GM19099 (cell line): Measurements from ENCODE around the gene BLOC1S3.
A peak's percentile ranks its signal among the peaks of the same experiment; 100 is the strongest.

ENCODE experiments used
- POLR2A ChIP-seq: IDR thresholded peaks from 3 replicates; pipeline ENCODE4 v1.6.1; 2011; ENCODE audit warnings: low read depth; ENCODE audit not compliant: insufficient read length; ENCODE audit errors: extremely low read depth

BLOC1S3 gene, protein sequence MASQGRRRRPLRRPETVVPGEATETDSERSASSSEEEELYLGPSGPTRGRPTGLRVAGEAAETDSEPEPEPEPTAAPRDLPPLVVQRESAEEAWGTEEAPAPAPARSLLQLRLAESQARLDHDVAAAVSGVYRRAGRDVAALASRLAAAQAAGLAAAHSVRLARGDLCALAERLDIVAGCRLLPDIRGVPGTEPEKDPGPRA

DNA sequence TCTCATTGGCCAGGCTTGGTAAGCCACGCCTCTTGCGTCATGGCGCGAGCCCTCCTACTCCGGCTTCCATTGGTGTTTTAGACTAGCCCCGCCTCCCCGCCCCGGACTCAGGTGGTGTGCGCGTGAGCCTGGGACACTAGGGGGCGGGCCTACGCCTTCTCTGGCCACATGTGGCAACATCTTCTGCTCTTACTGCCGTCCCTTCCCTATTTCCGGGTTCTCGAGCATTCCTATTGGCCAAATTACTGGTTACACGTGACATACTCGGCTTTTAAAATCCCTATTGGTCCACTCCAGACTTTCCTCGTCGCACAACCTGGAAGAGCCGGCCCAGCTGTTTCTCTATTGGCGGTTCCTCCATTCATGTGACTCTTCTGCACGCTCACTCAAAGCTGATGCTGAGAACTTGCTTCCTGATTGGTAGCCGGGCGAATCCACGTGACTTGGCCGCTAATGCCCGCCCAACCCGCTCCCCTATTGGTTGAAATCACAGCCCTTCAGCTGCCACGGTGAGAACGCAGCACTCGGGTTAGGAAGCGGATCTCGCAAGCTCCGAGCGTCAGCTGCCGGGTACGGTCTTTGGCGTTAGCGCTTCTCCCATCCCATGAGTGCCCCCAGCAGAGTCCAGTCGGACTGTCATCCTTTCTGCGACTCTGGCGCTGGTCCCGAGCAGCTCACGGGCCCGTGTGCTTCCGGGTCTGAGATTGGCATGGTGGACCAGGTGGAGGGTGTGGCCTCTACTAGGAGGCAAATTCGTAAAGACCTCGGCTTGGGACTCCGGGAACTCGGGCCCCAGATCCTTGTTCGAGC, at the start of gene BLOC1S3:
BLOC1S3 (plus strand) TSS at position 523 of the 810 bp plus-strand sequence. CDS start 513 bp downstream, outside the sequence.
- peak; percentile 80 for TF ChIP-seq POLR2A

DNA sequence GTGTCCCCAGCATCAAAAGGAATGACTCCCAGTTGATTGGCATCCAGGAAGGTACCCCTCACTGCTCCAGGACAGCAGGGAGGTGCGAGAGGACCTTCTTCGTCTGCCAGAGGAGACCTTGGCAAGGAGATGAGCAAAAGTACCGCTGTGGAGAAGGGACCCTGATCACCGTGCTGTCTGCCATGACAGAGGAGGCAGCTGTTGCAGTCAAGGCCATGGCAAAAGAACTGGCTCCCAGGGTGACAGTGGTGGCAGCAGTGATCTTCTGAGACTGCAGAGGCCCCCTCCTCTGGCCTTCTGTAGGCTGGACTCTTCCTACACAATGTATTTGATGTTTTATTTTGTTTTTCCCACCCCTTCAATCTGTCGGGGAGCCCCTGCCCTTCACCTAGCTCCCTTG, 49.8 kb upstream of the BLOC1S3 start:
- no peak for TF ChIP-seq POLR2A

DNA sequence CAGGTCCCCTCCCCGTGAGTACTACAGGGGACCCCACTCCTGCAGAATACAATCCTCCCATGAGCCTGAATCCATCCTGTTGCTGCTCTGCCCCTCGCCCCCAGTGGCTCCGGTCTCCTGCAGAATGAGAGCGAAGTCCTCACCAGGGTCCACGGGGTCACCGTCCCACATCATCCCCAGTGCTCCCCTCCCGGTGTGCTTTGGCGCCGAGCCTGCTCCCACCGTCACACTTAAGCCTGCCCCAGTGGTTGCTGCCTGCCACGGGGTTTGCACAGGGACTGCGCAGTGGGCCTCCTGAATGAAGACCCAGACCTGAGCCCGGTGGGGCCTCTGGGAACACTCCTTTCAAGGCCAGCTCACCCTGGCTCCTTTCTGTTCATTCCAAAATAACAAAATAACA, 48.3 kb upstream of the BLOC1S3 start:
- TF ChIP-seq POLR2A: no peak

DNA sequence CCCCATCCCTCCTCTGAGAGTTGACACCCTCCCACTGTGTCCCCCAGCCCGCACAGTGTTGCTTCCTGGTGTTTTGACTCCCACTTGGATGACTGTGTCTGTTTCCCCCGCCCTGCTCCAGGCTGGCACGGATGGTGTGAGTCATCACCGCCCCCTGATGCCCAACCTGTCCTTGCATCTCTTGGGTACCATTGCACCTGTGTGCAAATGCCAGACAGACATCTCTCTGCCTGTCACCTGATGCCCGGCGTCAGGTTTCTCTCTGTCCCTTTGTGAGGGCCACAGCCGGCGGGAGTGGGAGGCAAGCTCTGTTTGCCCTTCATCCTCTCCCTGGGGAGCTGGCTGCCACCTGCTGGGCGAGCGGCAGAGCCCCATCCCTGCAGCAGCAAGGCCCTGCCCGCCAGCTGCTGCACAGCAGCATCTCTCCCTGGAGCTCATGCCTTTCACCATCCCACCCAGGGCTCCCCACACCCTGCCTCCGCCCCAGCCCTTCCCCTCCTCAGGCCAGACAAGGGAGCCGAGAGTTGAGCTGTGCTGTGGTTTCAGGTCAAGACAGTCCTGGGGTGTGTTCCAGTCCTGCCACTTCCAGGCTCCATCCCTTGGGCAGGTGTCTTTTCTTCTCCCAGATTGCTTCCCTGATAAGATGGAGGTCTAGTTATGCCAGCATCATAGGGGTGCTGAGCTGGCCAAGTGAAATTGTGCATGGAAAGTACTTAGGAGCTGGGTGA, 47.5 kb upstream of the BLOC1S3 start:
- TF ChIP-seq POLR2A: no peak

DNA sequence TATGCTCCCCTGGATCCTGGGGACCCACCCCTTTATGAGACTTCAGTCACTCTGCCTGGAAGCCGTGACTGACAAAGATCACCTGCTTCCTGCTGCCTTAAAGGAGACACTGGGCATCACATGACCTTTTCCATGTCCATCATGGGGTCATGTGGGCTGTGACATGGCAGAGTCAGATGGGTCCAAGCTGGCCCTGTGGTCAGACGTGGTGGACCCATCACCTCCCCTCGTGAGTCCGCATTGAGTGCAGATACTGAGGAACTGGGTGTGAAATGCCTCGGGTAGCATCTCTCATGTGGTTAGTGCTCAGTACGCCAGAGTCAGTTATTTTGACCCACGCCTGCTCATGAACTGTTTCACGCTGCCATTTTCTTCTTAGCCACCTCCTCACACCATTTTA, 44.9 kb upstream of the BLOC1S3 start:
- TF ChIP-seq POLR2A: no peak

DNA sequence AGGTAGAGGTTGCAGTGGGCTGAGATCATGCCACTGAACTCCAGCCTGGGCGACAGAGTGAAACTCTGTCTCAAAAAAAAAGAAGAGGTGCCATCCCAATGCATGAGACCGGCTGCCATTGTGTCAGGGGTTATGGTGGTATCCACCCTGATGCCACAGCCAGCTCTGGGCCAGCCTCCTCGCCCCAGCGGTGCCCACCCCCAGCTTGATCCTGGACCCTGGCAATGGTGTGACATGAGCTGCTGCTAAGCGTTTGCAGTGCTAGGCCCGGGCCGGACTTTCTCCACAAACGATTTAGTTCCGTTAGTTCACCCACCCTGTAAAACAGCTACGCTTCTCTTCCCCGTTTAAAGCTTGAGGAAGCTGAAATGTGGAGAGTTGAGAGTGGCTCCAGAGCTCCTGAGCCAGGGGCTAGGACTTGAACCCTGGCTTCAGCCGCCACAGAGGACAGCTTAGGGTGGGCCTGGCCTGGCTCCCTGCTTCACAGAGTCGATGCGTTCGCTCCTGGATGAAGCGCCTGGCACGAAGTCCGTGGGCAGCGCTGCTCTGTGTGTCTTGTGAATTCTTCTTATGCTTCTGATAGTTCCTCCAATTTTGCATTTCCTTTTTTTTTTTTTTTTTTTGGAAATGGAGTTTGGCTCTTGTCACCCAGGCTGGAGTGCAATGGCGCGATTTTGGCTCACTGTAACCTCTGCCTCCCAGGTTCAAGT, 43.3 kb upstream of the BLOC1S3 start:
- no peak for TF ChIP-seq POLR2A

DNA sequence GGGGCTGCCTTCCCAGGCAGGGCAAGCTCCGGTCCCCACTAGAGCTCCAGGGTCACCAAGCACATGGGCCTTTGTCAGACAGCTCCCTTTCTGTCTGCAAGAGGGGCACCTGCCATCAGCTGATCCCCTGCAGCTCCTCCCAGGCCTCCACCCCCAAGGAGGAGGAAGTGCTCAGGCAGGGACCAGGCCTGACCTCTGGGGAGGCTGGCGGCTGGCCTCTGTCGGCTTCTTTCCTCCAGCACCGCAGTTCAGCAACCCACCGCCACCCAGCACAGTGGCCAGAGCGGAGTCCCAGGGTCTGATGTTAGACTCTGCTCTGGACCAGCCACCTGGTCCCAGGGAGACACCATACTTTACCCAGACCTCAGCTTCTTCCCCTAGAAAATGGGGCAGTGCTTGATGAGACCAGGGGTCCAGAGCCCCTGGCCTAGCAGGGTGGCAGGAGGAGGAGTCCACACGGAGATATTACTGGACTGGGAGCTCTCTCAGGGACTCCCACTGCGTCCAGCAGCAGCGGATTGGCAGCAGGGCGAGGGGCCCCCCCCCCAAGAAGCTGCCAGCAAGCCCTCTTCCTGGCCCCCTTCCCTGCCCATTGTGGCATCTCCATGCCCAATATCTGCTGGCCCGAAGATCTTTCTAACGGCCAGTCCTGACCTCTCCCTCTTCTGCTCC, 41.9 kb upstream of the BLOC1S3 start:
- no peak for TF ChIP-seq POLR2A

DNA sequence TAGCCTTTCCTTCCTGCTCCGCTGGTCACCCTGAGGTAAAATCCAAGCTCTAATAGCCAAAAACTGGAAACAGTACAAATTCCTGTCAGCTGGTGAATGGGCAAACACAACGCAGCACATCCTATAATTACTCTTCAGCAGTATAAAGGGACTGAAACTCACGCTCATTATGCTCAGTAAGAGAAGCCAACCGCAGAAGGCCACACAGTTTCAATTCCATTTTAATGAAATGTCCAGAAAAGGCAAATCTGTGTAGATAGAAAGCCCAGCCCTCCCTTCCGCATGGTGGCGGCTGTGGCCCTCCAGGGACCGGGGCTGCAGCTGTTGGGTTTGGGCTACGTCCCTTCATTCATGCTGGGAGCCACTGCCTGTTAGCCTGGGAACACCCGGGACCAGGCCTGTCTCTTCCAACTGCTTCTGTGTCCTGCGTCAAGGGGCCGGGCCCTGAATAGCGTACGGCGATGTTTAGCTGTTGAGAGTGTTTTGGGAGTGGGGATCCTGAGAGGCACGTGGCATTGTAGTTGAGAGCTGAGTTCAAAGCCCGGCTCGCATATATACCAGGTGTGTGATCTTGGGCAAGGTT, 41.3 kb upstream of the BLOC1S3 start:
- TF ChIP-seq POLR2A: peak; percentile 48

DNA sequence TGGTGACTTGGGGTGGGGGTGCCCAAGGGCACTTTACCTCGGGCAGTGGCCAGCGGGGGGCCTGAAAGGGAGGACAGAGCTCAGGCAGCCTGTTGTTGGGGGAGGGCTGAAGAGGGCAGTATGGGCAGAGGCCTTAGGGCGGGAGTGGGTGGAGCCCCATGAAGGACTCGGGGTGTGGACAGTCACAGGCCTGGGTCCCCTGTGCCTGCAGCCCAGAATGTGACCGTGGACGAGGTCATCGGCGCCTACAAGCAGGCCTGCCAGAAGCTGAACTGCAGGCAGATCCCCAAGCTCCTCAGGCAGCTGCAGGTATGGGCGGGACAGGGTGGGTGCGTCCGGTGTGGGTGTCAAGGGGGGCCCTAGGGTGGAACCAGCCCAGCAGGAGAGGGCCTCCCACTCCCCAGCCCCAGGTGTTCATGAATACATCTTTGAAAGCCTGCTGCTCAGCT, 40.3 kb upstream of the BLOC1S3 start:
- TF ChIP-seq POLR2A: no peak

DNA sequence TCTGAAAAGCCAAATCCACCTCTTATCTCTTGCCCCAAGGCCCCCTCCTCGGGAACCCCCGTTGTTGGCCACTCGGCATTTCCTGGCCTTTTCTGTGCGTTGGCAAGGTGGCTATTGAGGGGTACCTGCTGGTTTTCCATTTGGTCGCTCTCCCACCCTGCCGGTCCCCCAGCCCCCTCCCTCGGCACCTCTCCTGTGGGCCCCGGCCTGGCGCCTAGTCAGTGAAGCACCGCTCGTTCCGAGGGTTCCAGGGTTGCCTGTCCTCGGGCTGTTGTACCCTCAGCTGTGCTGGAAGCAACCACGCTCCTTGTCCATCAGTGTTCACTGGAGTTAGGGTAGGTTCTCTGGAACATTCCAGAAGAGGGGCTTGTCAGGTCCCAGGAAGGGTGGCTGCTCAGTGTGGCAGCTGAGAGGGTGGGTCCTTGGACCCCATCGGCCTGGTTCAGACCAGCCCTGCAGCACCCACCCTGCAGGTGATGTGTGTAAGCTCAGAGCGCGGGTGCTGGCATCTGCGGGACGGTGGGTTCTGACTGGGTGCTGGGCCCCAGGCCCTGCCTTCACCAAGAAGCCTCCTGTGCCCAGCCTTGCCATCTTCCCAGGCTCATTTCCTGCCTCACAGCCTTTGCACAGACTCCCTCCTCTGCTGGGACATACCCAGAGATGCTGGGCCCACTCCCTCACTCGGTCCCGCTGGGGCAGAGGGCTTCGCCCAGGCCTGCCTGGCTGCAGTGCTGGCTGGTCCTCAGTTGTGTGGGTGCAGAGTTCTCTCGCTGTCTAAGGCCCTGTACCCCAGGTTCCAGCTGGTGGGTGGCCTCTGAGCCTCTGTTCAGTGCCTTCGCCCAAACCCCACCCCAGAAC, 39.1 kb upstream of the BLOC1S3 start:
- no peak for TF ChIP-seq POLR2A

DNA sequence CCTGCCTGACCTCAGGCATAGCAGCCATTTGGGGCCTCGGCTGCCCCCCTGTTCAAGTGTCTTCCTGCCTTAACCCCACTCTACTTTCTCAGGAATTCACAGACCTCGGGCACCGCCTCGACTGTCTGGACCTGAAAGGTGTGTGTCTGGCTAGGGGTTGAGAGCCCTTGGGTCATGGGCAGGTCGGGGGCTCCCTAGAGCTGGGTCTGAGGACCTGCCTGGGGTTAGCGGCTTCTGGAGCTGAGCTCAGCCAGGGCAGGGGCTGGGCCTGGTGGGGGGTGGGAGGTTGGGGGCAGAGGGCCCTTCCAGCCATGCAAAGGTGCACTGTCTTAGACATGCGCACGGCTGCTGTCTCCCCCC, 38.5 kb upstream of the BLOC1S3 start:
- no peak for TF ChIP-seq POLR2A

DNA sequence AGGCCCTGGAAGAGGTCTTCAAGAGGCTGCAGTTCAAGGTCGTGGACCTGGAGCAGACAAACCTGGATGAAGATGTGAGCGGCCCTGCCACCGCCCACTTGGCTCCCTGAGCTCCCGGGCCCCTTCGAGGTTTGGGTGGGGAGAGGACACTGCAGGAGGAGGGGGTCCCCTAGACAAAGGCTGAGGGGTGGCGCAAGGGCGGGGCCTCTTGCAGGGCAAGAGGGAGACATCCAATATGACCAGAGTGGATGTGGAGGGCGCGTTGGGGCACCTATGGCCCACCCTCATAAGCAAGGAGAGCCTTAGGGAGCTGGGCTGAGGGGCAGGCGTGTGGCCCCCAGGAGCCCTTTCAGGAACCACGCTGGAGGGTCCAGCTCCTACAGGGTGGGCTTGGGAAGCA, 38.1 kb upstream of the BLOC1S3 start:
- TF ChIP-seq POLR2A: no peak

DNA sequence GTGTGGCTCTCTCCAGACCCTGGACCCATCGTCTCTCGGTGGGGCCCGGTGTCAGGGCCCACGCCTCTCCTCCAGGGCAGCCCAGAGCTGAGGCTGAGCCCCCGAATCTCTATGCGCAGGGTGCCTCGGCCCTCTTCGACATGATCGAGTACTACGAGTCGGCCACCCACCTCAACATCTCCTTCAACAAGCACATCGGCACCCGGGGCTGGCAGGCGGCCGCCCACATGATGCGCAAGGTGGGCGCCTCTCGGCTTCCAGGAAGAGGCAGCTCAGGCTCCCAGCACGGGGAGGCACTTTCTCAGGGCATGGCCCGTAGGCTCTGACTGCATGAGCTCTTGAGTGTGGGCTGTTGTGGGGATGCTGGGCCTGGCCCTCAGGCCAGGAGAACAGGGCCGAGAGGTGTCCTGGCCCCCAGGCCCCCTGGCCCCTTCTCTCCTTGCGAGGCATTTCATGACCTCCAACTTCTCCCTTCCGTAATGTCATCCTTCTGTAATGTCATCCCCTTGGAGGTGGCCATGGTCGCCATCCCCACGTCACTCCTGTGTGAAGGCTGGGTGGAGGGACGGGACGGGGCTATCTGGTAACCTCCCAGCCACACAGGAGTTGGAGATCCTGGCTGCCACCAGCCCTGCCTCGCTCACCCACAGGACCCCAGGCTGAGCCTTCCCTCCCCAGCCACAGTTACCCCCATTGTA, 37.2 kb upstream of the BLOC1S3 start:
- TF ChIP-seq POLR2A: no peak
